Stimulated activated CD4-positive, alpha-beta T cell treated with anti-CD3 and anti-CD28 coated beads, TNF-alpha, amount 100 ng/mL, for 24 hours (primary cell): ENCODE measurements around the gene OR4F16.
"Not testable (repeated sequence)": the region's sequence is repeated elsewhere in the genome, so short reads cannot be mapped to it uniquely, and the experiment has no call there.

ENCODE experiments used
- DNase-seq, 3 experiments: peaks; one replicate each; pipeline ENCODE4 v3.0.0-alpha.2; 2020; ENCODE audit warnings: low read depth in 3 of 3

Gene OR4F16

GRCh38 chr1:686554-686953 lies at the start of gene OR4F16:
Gene OR4F16, minus strand, starts transcription at chr1:686654. Its CDS starts 0 bp downstream, at chr1:686654.
- DNase-seq = not testable (repeated sequence)

GRCh38 chr1:733649-734048 lies 47.2 kb upstream of the OR4F16 start:
- not testable (repeated sequence) for DNase-seq

GRCh38 chr1:727040-727439 lies 40.6 kb upstream of the OR4F16 start:
- not testable (repeated sequence) for DNase-seq
